ENCODE measurements around the gene SPTBN1. TPM values are rescaled to one million over a fixed set of nuclear protein-coding genes. Genes with fewer than 3 reads are reported as not detected.
"Not testable (repeated sequence)": the region's sequence is repeated elsewhere in the genome, so short reads cannot be mapped to it uniquely, and the experiment has no call there.

The SPTBN1 gene
- total RNA-seq, 2 experiments from 2014 or later: 87.0 to 88.3 TPM

- H3K27me3 Mint-ChIP-seq, H3K9me3 Mint-ChIP-seq, DNase-seq, H3K36me3 Mint-ChIP-seq, H3K27ac Mint-ChIP-seq, H3K4me1 Mint-ChIP-seq, H3K4me3 Mint-ChIP-seq: not testable (repeated sequence)
These were observed 61.9 kb downstream of the SPTBN1 start for GRCh38 chr2:54518016-54518415.

GRCh38 chr2:54518430-54518829, 62.3 kb downstream of the SPTBN1 start:
- no peak for DNase-seq
- no peak overlapping the region for H3K27ac Mint-ChIP-seq
- no peaks in the 10 kb centered on the region for H3K9me3 Mint-ChIP-seq
- H3K4me3 Mint-ChIP-seq: no peak overlapping the region
- H3K27me3 Mint-ChIP-seq: no peaks in the 10 kb centered on the region
- peaks cover 7% of the 10 kb centered on the region for H3K4me1 Mint-ChIP-seq
- no peaks in the 10 kb centered on the region for H3K36me3 Mint-ChIP-seq

GRCh38 chr2:54519841-54520459, 63.8 kb downstream of the SPTBN1 start:
- Mint-ChIP-seq H3K27ac (no peak overlapping the region), H3K4me1 (peaks cover 17% of the 10 kb centered on the region), H3K27me3 (no peaks in the 10 kb centered on the region), H3K36me3 (no peaks in the 10 kb centered on the region), H3K9me3 (no peaks in the 10 kb centered on the region), H3K4me3 (no peak overlapping the region)
- no peak for DNase-seq

- DNase-seq: no peak
- H3K4me1 Mint-ChIP-seq: peaks cover 19% of the 10 kb centered on the region
- no peaks in the 10 kb centered on the region for H3K27me3 Mint-ChIP-seq
- no peak overlapping the region for H3K4me3 Mint-ChIP-seq
- H3K36me3 Mint-ChIP-seq: no peaks in the 10 kb centered on the region
- H3K9me3 Mint-ChIP-seq: no peaks in the 10 kb centered on the region
- no peak overlapping the region for H3K27ac Mint-ChIP-seq
These were observed 64.6 kb downstream of the SPTBN1 start for GRCh38 chr2:54520687-54521086.

- no peaks in the 10 kb centered on the region for H3K36me3 Mint-ChIP-seq
- H3K4me3 Mint-ChIP-seq: no peak overlapping the region
- H3K27me3 Mint-ChIP-seq: no peaks in the 10 kb centered on the region
- peak; percentile 51 for DNase-seq
- H3K9me3 Mint-ChIP-seq: no peaks in the 10 kb centered on the region
- no peak overlapping the region for H3K27ac Mint-ChIP-seq
- peaks cover 19% of the 10 kb centered on the region for H3K4me1 Mint-ChIP-seq
These were observed 66.6 kb downstream of the SPTBN1 start for GRCh38 chr2:54522624-54523281.

GRCh38 chr2:54523324-54523959, 67.3 kb downstream of the SPTBN1 start:
- Mint-ChIP-seq H3K4me3 (no peak overlapping the region), H3K4me1 (peaks cover 19% of the 10 kb centered on the region)

GRCh38 chr2:54524226-54524991, 68.3 kb downstream of the SPTBN1 start:
- H3K27me3 Mint-ChIP-seq: no peaks in the 10 kb centered on the region
- peak; percentile 26 for DNase-seq
- peaks cover 19% of the 10 kb centered on the region for H3K4me1 Mint-ChIP-seq
- no peaks in the 10 kb centered on the region for H3K36me3 Mint-ChIP-seq
- H3K9me3 Mint-ChIP-seq: no peaks in the 10 kb centered on the region
- H3K4me3 Mint-ChIP-seq: no peak overlapping the region
- H3K27ac Mint-ChIP-seq: peak overlapping the region; percentile 12

More at GRCh38 chr2:54523324-54523959, 67.3 kb downstream of the SPTBN1 start:
- H3K27ac Mint-ChIP-seq: no peak overlapping the region
- no peaks in the 10 kb centered on the region for H3K27me3 Mint-ChIP-seq
- DNase-seq: no peak
- H3K36me3 Mint-ChIP-seq: no peaks in the 10 kb centered on the region
- H3K9me3 Mint-ChIP-seq: no peaks in the 10 kb centered on the region

- H3K4me1 Mint-ChIP-seq: peaks cover 19% of the 10 kb centered on the region
- no peak for DNase-seq
- no peak overlapping the region for H3K27ac Mint-ChIP-seq
- H3K4me3 Mint-ChIP-seq: no peak overlapping the region
- H3K27me3 Mint-ChIP-seq: no peaks in the 10 kb centered on the region
- H3K9me3 Mint-ChIP-seq: no peaks in the 10 kb centered on the region
- H3K36me3 Mint-ChIP-seq: no peaks in the 10 kb centered on the region
These were observed 69.2 kb downstream of the SPTBN1 start for GRCh38 chr2:54525321-54525720.

GRCh38 chr2:54526226-54526879, 70.2 kb downstream of the SPTBN1 start:
- Mint-ChIP-seq H3K27me3 (no peaks in the 10 kb centered on the region), H3K36me3 (no peaks in the 10 kb centered on the region), H3K4me1 (peaks cover 19% of the 10 kb centered on the region), H3K27ac (no peak overlapping the region), H3K9me3 (no peaks in the 10 kb centered on the region), H3K4me3 (no peak overlapping the region)
- no peak for DNase-seq

GRCh38 chr2:54528311-54528955, 72.3 kb downstream of the SPTBN1 start:
- no peaks in the 10 kb centered on the region for H3K27me3 Mint-ChIP-seq
- DNase-seq: no peak
- no peaks in the 10 kb centered on the region for H3K9me3 Mint-ChIP-seq
- H3K4me3 Mint-ChIP-seq: no peak overlapping the region
- no peak overlapping the region for H3K27ac Mint-ChIP-seq
- peaks cover 12% of the 10 kb centered on the region for H3K4me1 Mint-ChIP-seq
- no peaks in the 10 kb centered on the region for H3K36me3 Mint-ChIP-seq

GRCh38 chr2:54529518-54529917, 73.4 kb downstream of the SPTBN1 start:
- not testable (repeated sequence) for H3K36me3 Mint-ChIP-seq

GRCh38 chr2:54529935-54530334, 73.8 kb downstream of the SPTBN1 start:
- Mint-ChIP-seq H3K9me3 (no peaks in the 10 kb centered on the region), H3K27ac (no peak overlapping the region), H3K27me3 (no peaks in the 10 kb centered on the region), H3K36me3 (no peaks in the 10 kb centered on the region), H3K4me3 (no peak overlapping the region), H3K4me1 (peaks cover 2% of the 10 kb centered on the region)
- DNase-seq: no peak

More at GRCh38 chr2:54529518-54529917, 73.4 kb downstream of the SPTBN1 start:
- H3K27me3 Mint-ChIP-seq, H3K4me1 Mint-ChIP-seq, H3K27ac Mint-ChIP-seq, DNase-seq, H3K4me3 Mint-ChIP-seq, H3K9me3 Mint-ChIP-seq: not testable (repeated sequence)

- Mint-ChIP-seq H3K4me1 (no peaks in the 10 kb centered on the region), H3K27me3 (no peaks in the 10 kb centered on the region), H3K36me3 (no peaks in the 10 kb centered on the region), H3K4me3 (no peak overlapping the region), H3K27ac (no peak overlapping the region), H3K9me3 (no peaks in the 10 kb centered on the region)
- no peak for DNase-seq
These were observed 75.4 kb downstream of the SPTBN1 start for GRCh38 chr2:54531558-54531957.

- Mint-ChIP-seq H3K9me3 (no peaks in the 10 kb centered on the region), H3K4me3 (no peak overlapping the region), H3K27ac (no peak overlapping the region), H3K4me1 (no peaks in the 10 kb centered on the region), H3K27me3 (no peaks in the 10 kb centered on the region), H3K36me3 (no peaks in the 10 kb centered on the region)
- DNase-seq: no peak
These were observed 78.1 kb downstream of the SPTBN1 start for GRCh38 chr2:54534221-54534620.

Data from activated naive CD8-positive, alpha-beta T cell treated with anti-CD3 and anti-CD28 coated beads for 36 hours (primary cell).